NCI-H82 treated with DMSO at 0.1 percent for 48 hours (cell line): ENCODE data around the gene NAV1.
"Not testable (repeated sequence)": the region's sequence is repeated elsewhere in the genome, so short reads cannot be mapped to it uniquely, and the experiment has no call there.

Experiments used
- DNase-seq: peaks from one replicate; lab custom pipeline; 2025; ENCODE audit not compliant: unreplicated experiment; lab: John Stamatoyannopoulos, UW

Gene NAV1

DNA sequence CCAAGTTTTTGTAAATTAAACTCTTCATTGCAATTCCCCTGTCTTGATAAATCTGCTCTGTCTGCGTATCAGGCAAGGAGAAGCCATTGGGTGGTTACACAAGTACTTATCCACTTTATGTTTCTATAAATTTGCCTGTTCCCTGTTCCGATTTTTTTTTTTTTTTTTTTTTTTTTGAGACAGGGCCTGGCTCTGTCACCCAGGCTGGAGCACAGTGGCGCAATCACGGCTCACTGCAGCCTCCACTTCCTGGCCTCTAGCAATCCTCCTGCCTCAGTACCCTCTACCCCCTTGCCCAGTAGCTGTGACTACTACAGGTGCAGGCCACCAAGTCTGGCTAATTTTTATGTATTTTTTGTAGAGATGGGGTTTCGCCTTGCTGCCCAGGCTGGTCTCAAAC is 20.9 kb upstream of the NAV1 start:
- DNase-seq = no peak

DNA sequence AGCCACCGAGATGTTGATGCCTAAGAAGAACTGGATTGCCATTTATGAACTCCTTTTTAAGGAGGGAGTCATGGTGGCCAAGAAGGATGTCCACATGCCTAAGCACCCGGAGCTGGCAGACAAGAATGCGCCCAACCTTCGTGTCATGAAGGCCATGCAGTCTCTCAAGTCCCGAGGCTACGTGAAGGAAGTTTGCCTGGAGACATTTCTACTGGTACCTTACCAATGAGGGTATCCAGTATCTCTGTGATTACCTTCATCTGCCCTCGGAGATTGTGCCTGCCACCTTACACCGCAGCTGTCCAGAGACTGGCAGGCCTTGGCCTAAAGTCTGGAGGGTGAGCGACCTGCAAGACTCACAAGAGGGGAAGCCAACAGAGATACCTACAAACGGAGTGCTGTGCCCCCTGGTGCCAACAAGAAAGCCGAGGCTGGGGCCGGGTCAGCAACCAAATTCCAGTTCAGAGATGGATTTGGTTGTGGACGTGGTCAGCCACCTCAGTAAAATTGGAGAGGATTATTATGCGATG is 18.8 kb upstream of the NAV1 start:
- DNase-seq = not testable (repeated sequence)

DNA sequence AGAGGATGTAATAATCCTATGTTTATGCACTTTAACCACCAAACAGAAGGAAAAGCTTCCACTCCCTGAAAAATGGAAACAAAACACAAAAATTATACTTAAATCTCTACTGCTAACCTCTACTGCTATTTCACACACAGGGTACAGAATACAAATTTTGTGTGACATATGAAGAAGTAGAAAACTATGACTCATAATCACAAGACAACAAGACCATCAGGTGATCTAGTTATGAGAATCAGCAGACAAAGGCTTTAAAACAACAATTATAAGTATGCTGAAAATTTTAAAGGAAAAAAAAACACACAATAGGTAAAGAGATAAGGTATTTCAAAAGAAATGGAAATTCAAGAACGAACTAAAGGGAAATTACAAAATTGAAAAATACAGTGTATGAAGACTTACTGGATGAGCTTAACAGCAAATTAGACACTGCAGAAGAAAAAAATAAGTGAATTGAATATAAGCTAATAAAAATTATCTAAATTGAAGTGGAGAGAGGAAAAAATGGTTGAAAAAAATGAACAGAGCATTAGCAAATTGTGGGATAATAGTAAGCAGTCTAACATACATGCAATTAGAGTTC is 13.6 kb upstream of the NAV1 start:
- DNase-seq = no peak

DNA sequence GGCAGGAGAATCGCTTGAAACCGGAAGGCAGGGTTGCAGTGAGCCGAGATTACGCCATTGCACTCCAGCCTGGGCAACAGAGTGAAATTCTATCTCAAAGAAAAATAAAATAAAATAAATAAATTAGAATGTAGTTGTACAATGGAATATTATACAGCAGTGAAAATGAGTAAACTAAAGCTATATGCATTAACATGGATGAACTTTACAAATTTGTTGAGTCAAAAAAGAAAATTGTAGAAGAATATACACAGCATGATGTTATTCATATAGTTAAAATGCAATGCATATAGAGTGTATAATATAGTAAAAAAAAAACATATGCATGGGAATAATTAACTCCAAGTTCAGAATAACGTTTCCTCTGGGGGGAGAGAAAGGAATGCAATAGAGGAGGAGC is 11.0 kb upstream of the NAV1 start:
- DNase-seq = no peak

DNA sequence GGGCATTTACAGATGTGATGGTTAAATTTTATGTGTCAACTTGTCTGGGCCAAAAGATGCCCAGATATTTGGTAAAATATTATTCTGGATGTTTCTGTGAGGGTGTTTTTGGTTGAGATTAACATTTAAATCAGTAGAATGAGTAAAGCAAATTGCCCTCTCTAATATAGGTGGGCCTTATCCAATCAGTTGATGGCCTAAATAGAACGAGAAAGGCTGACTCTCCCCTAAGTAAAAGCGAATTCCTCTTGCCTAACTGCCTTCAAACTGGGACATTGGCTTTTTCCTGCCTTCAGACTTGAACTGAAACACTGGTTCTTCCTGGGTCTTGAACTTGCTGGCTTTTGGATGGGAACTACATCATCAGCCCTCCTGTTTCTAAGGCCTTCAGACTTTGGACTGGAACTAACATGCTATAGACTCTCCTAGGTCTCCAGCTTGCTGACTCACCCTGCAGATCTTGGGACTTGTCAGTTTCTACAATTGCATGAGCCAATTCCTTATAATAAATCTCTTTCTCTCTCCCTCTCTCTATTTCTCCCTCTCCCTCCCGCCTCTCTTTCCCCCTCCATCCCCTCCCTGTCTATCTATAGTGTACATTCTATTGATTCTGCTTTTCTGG is 10.2 kb upstream of the NAV1 start:
- no peak for DNase-seq

DNA sequence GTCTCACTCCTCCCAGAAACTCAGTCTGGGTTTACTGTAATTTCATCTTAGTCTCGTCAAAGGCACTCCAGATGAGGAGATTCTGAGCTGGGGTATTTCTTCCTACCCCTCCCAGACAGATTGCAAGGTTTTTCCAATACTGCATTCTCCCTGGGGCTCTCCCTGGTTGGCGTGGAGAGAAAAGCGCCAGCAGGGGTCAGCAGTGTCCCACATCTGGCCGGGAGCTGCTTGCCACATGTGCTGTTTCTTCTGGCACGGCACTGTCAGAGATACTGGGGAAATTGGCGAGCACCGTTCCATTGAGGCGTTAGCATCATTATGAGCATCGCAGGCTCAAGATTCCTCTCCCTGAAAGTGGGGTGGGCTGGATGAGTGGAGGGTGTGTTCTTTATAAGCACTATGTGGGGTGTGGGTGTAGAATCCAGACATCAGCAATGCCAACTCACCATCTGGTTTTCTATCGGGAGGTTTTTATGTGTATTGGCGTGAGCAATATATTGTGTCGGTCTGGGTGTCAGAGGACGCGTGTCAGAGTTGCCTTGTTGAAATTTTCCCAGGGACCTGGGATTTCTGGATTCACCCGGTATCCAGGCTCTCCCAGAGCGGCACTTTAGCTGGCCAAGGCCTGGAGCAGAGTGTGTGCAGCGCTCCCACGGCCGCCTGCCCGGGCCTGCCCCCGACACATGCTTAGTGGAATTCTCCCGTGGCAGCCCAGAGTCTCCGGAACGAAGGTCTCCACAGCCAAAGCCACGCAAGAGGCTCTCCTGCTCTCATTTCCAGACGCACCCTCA is 8.0 kb upstream of the NAV1 start:
- DNase-seq = peak; percentile 48

DNA sequence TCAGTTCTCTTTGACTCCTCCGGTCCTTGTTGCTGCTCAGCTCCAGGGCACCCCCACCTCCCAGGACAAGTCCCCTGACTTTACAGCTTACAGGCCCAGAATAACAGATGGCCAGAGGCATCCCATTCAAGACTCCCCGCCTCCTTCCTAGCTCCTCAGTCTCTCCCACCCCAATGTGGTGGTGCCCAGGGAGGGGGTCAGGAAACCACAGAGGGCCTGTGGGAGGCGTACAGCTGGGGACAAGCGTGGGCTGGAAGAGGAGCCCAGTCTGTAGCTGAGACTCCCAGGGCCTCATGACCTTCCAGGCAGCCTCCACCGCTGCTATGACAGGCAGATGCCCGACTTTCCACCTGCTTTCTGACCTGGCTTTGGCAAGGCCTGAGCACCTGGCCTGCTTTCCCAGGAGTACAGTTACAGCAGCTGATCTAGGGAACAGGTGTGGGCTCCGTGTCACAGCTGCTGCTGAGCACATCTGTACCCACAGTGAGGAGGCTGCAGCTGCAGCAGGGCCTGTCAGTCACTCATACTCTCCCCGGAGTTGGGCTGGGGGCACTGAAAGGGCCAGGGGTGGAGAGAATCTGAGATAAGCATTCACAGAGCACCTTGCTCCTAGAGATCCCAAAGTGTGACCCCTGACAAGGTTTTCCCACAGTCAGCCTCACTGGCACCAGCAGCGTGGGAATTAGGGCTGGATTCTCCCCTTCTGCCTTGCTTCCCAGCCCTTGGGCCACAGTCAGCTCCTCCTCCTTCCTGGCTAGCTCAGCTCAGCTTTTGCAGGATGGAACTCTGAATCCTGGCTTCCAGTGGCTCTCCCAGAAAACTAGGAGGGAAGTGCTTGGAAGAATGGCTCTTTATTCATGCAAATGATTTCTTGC is 7.1 kb upstream of the NAV1 start:
- no peak for DNase-seq

DNA sequence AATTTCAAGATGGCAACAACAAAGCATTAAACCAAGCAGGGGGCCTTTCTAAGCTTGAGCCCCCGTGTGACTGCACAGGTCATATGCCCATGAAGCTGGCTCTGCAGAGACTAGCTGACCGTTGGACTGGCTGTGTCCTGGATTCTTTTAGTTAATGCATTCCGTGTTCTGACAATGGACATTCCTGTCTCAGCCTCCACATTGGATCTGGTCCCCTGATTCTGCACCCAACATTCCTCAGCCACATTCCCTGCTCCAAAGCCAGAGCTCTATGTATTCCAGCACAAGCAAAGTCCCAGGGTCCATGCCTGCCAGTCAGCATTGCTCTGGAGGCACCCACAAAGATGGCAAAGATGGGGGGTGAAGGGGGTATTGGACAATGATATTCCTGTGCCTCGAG is 5.1 kb upstream of the NAV1 start:
- DNase-seq = no peak

DNA sequence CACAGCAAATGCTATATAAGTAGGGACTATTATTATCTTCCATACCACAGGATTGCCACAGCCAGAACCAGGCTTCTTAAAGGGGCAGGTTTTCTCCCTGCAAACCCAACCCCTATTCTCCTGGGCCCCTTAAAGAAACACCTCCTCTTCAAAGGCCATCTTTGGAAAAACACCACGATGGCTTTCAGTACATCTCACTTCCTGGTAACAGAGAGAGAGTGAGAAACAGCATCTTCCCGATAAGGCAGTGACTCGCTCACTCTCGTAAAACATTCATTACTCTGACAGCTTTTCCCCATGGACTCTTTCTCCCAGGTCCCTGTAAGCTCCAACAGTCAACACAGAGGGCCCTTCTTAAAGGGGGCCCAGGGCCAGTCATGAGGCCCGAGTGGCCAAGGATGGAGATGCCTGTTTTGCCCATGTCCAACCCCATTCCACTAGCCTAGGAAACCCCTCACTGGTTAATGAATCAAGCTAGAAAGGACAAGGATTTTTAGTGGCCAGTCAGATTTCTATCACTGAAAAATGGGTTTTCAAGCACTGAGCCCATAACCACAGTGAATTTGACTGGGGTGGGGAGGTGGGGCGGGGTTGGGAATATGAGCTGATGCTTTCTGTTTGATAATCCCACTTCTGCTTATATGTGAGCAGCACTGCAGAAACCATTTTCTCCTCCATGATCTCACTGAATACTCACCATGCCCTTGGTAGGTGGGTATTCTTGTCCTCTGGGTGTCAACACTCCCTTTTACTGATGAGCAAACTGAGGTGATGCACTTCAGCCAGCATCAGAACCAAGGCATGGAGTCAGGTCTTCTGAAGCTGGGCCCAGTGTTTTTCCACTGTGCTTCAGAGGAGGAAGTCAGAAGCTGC is 3.6 kb upstream of the NAV1 start:
- DNase-seq = no peak

DNA sequence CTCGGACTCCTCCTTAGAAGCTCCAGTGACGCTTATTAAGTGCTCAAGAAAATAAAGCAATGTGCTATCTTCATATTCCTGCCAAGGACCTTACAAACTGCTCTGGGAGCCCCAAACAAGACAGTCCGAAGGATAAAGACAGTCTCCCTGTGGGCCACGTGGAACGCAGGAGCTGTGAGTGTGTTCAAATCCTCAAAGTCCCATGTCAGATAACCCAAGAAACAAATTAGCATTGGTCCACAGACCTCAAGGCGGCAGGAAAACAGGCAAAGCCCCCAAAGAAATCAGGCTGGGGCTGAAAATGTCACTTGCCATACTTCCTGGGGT is 3.0 kb upstream of the NAV1 start:
- no peak for DNase-seq

DNA sequence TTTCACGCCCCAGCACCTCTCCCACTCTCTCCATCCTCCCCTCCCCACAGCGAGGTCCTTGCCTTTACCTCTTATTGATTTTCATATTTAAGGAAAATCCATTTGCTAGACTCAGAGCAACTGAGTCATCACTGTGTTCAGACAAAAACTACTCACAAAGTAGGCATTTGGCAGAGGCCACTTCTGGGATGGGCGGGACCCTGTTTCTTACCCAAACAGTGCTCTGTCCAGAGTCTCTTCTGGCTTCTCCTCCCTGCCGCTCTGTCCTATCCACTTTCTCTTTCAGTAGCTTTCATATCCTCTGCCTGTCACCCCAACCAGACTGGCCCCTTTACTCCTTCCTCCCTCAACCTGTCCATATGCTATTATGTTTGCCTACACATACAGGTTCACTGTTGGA is 2.4 kb upstream of the NAV1 start:
- no peak for DNase-seq

DNA sequence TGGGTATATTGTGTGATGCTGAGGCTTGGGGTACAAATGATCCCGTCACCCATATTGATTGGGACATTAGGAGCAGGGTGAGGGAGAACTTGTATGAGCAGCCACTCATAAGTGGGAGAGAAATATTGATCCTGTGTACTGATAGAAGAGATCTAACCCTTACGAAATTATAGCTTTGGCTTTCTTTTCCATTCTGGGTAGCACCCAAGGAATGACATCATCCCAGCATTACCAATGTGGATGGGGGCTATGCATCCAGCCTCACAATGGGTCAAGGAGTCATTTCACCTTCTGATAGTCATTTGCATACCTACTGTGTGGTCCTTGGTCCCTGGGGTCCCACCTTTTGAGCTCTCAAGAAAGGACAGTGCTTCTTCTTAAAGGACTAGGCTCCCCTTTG is 1.9 kb upstream of the NAV1 start:
- no peak for DNase-seq

DNA sequence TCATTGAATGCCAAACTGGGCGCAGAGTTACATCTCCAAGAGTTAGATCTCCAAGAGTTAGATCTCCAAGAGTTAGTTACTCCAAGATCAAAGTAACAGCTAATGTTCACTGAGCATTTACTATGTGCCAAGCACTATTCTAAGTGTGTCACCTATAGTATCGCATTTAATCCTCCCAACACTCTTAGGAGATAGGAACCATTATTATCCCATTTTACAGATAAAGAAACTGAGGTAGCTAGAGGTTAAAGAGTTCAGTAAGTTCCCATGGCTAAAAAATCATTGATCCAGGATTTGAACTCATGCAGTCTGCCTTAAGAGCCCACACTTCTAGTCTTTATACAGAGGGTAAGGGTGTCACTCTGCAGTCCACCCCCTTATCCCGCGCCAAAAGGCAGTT is 1.5 kb upstream of the NAV1 start:
- no peak for DNase-seq

DNA sequence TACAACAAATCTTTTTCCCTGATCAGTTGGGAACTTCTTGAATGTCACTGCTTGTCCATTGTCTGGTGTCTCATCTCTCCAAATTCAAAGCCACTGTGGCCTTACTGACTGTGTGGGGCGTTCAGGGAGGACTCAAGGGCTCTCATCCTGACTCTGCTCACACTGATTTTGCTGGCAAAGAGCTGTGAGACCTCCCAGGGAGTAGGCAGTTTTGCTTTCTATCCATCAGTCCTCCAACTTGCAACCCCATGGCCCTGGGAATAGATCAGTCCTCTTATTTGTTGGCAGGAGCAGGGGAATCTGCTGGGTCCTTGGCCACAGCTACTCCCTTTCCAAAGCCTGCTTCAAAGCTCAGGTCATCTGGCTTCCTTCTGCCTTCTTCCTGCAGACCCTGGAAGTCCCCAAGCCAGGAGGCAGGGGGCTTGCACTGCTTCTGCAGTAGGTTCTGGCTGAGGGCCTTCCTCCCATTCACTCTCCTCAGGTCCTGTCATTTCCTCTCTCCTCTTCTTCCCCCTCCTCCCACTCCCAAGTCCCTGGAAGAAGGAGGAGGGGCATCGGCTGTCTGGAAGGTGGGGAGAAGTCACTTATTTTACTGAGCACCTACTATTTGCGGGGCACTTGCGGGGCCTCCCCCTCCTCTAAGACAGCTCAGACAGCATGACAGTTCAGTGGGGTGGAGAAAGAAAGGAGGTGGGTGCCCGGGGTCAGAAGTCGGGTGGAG is 876 bp upstream of the NAV1 start:
- DNase-seq = no peak

DNA sequence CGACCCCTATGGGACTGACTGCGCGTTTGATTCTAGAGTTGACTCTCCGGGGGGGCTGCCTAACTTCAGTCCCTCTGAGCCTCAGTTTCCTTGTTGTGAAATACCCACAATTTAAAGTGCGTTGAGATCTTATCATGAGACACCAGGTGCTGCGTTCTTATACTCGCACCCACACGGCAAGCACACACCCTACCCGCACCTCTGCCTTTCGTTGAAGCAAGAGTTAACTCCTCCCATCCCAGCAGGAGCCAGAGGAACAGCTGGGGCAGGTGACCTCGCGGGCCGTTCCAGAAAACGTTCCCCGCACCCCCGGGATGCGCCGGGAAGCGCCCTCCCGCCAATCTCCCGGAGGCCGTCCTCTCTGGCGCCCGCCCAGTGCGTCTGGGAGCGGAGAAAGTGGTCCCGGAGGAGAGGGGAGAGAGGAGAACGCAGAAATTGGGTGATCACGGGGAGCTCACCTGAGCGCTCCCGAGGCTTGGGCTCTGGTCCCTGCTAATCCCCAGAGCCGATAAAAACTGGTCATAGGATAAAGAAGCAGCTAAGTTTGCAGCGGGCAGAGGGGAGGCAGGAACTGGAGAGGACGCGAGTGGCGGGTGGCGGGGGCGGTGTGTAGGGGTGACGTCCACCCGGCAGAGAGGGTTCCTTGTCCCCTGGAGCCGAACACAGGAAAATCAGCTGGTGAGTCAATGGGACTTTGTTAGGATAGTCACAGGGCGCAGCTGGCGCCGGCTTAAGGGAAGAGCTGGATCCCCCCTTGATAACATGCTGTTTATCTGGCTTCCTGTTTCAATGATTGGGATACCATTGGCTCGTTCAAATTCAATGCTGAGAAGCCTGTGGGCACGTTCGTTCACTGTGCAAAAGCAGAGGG is 869 bp downstream of the NAV1 start:
- DNase-seq = peak; percentile 55

DNA sequence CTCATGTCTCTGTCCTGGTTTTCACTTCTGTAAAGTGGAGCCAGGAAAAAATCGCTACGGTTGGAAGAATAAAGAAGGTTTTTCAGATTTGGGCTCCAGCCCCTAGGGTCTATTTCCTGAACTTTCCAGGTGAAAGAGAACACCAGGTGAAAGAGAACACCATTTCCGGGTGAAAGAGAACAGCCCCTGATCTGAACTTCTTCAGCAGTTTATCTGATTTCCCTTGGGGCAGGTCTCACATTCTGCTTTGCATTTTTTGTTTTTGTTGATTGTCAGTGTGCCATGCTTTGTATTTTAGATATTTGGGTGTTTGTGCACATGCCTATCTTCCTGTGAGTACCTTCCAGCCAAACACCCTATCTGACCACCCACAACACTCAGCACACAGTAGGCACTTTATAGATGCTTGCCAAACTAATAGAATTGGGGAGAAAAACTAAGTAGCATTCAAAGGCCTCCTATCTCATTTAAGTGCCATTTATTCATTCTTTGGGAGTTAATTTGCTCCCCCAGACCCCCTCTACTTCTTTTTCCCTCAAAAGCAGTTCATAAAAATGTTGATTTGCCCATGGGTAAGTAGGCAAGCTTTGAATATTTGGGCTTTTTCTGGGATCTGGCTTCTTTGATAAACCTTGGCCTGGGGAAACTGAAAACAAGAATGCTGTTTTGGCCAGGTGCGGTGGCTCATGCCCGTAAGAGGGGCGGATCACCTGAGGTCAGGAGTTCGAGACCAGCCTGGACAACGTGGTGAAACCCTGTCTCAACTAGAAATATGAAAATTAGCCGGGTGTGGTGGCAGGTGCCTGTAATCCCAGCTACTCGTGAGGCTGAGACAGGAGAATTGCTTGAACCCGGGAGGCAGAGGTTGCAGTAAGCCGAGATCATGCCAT is 2.2 kb downstream of the NAV1 start:
- no peak for DNase-seq

DNA sequence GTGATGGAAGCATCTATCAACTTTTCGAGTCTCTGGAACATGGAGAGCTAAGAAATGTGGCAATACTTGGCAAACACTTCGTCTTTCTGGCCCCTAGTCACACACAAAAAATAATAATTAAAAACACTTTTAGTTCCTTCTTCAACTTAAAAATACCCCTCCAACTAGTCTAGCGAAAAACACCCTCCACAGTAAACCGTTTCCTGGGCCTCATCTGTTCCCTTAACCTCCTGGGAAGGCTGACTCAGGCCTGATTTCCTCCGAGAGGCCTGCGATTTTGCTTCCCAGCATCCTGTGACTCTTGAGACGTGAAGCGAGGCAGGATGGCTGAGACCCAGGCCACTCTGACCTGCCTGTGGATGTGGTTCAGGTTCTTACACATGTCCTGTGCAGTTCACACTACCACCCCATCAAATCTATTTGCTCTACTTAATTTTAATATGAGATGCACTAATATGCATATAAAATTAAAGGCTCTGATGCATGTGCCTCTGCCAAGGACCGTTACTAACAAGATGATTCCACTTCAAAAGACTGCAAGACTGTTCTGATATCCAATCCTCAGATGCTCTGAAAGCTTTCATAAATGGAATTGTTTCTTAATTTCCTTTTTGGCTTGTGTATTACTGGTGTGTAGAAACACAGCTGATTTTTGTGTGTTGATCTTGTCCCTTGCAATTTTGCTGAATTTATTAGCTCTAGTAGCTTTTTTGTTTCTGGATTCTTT is 3.5 kb downstream of the NAV1 start:
- no peak for DNase-seq
